Right lobe of liver (tissue), 6 donors: ENCODE data around the gene ZNF362. TPM values are rescaled to one million over a fixed set of nuclear protein-coding genes. Genes with fewer than 3 reads are reported as not detected.

ENCODE experiments used
- ATAC-seq, 4 donors: fragments of 200-7000 bp; cut with Tn5 transposase; one replicate each; pipeline ENCODE4 v1.9.1; 2020; ENCODE audit warnings: mild to moderate bottlenecking in 4 of 4, moderate library complexity in 4 of 4
- DNase-seq, 3 donors: peaks; one replicate each; pipeline ENCODE4 v3.0.0-alpha.2; 2020
- H3K27ac ChIP-seq, 3 donors: fragments of 200-600 bp; one replicate each; pipeline ENCODE4 v1.8.0; 2022
- H3K27me3 ChIP-seq, 2 donors: fragments of 200-600 bp; one replicate each; pipeline ENCODE4 v1.8.0; 2022
- H3K36me3 ChIP-seq, 4 donors: fragments of 200-600 bp; sonication (generic) in 1 of 4; one replicate each; pipeline versions ENCODE4 v1.5.1 to v1.8.0; 2017 to 2022; ENCODE audit warnings: control low read depth in 1 of 4
- H3K4me1 ChIP-seq, 4 donors: fragments of 200-600 bp; sonication (generic) in 1 of 4; one replicate each; pipeline versions ENCODE4 v1.5.1 to v1.8.0; 2017 to 2022; ENCODE audit warnings: control low read depth in 1 of 4
- H3K4me3 ChIP-seq, 3 donors: fragments of 200-600 bp; one replicate each; pipeline ENCODE4 v1.8.0; 2022
- H3K9me3 ChIP-seq, 4 donors: fragments of 200-600 bp; sonication (generic) in 1 of 4; one replicate each; pipeline versions ENCODE4 v1.5.1 to v1.8.0; 2017 to 2022; ENCODE audit warnings: control low read depth in 1 of 4
- POLR2A ChIP-seq: fragments of 450-650 bp; IDR thresholded peaks from one replicate; pipeline ENCODE4 v1.6.1; 2017; ENCODE audit warnings: antibody characterized with exemption, mild to moderate bottlenecking
- whole genome bisulfite sequencing: methylation state at CpG from one replicate; pipeline ENCODE4 v1.1.6; 2018; ENCODE audit warnings: low coverage, low lambda C conversion rate; ENCODE audit not compliant: insufficient coverage; ENCODE audit errors: missing lambda C conversion rate; 5-methylcytosine and 5-hydroxymethylcytosine counted together
- intact Hi-C, 2 donors: fragments of 100-400 bp; cut with DNase I; formaldehyde crosslinking; loops; one replicate each; pipeline versions ENCODE4 v1.11.2 to v1.14.1; 2022
- microRNA counts: library from miRNA; unstranded; fragments of <30 nt; microRNA quantifications from one replicate; lab custom pipeline; 2016
- microRNA-seq, 2 donors: library from miRNA; unstranded; fragments of <30 nt; microRNA quantifications; one replicate each; pipeline ENCODE4, GENCODE V29; 2019 to 2020
- small RNA-seq, 2 experiments: library from RNA; depleted of rRNA; stranded (forward); fragments of <200 nt; gene quantifications; one replicate each; pipeline ENCODE3, GENCODE V24; 2016
- total RNA-seq, 6 experiments: library from RNA; depleted of rRNA in 2 of 6; stranded (reverse); fragments of >200 nt in 2 of 6; fragmentation: NEBNext Ultra II Directional in 3 of 6; extraction: Animal tissue kit (Norgen Biotek cat#: 25700) in 3 of 6; gene quantifications; one replicate each; pipeline versions ENCODE4 v1.1.0 to v1.2.4, GENCODE V29; 2016 to 2023
- TF ChIP-seq, protein P1 (sequence below), 4 donors: fragments of 200-600 bp in 3 of 4; fragments of 450-650 bp in 1 of 4; IDR thresholded peaks; one replicate each; pipeline versions ENCODE4 v1.5.1 to v1.8.0; 2016 to 2022; ENCODE audit warnings: antibody characterized with exemption in 4 of 4, mild to moderate bottlenecking in 2 of 4
- donor health status: DM: no; HTN: yes; CAD: no.
- donor health status: DM: no; HTN: no; CAD: no.
- donor health status: DM: no; HTN: no; CAD: no.
- donor health status: DM: no; HTN: yes; CAD: no.
- donor health status: DM: no; HTN: yes; CAD: no.

ZNF362 gene
- total RNA-seq, 6 experiments from 2014 or later = 3.4 to 8.4 (median 7.0) TPM

DNA sequence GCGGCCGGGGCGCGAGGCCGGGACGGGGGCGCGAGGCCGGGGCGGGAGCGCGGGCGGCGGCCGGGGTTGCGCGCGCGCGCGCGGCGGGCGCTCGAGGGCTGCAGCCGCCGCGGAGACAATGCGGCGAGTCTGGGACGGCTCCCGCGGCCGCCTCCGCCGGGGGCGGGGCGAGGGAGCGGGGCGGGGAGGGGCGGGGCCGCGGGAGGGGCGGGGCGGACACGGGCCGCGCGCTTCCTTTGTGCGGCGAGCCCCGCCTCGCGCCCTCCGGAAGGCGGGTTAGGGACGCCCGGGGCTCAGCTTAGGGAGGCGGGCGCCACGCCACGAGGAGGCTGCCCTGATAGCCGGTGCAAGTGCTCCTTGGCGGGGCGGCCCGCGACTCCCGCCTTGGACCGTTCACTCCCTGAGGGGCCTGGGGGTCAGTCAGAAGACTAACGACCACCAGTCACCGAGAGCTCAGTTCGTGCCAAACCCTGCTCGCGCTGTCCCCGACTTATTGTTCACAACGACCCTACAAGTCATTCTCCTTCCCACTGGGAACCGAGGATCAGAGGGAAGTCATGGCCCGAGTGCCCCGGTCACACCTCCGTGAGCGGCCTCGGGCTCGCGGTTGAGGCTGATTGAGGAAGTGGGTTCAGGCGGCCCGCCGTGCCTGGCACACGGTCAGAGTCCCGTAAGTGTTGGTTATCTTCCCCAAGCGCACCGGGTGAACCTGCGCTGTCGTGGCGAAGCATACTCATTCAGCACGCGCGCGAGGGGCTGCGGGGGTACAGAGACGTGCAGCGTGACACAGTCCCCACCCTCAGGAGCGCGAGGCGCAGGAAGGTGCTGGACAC lies 93.7 kb downstream of the ZNF362 start:
- Histone ChIP-seq H3K27ac (peak overlapping the region; percentile 73 to 97 (median 85)), H3K4me3 (peak overlapping the region; percentile 61 to 90 (median 63)), H3K27me3 (no peaks in the 10 kb centered on the region), H3K4me1 (peaks cover 0 to 35% (median 4%) of the 10 kb centered on the region in 4 donors), H3K36me3 (no peaks in the 10 kb centered on the region), H3K9me3 (no peaks in the 10 kb centered on the region)
- intact Hi-C loops = no loop called here
- DNase-seq (peak; percentile 92 to 93 (median 93)), ATAC-seq (peak; percentile 75 to 88 (median 82))
- WGBS = 0% methylated on average over 25 of the region's 104 CpGs
- peak; percentile 86 for TF ChIP-seq POLR2A
- TF ChIP-seq, protein P1, sequence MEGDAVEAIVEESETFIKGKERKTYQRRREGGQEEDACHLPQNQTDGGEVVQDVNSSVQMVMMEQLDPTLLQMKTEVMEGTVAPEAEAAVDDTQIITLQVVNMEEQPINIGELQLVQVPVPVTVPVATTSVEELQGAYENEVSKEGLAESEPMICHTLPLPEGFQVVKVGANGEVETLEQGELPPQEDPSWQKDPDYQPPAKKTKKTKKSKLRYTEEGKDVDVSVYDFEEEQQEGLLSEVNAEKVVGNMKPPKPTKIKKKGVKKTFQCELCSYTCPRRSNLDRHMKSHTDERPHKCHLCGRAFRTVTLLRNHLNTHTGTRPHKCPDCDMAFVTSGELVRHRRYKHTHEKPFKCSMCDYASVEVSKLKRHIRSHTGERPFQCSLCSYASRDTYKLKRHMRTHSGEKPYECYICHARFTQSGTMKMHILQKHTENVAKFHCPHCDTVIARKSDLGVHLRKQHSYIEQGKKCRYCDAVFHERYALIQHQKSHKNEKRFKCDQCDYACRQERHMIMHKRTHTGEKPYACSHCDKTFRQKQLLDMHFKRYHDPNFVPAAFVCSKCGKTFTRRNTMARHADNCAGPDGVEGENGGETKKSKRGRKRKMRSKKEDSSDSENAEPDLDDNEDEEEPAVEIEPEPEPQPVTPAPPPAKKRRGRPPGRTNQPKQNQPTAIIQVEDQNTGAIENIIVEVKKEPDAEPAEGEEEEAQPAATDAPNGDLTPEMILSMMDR (IDR thresholded peaks at IDR 0.05) = no peak

MicroRNA genes within 50 kb of the gene (microRNA counts, 767-probe panel; counts per million panel counts)
- 237 counts per million for microRNA hsa-miR-3605-5p (lab: Ali Mortazavi, UCI)

Small RNA genes lying within 50 kb of the gene (microRNA-seq; reads per million reads assigned to microRNA genes)
- gene MIR3605 = 40.5 to 58.0 reads per million in 2 donors

Small RNA genes lying within 50 kb of the gene (small RNA-seq; reads per million reads assigned to genes)
- 0 reads per million in 2 experiments for gene RN7SKP16

Other genes with a start within 250 kb of the ZNF362 start
- 100 to 1,000 TPM; 119 to 301 (median 130) TPM for gene AK2, start 219.6 kb upstream of the ZNF362 start, total RNA-seq
- gene AZIN2, start 175.3 kb upstream of the ZNF362 start, total RNA-seq = 1 to 10 TPM in 2 of 6 experiments, under 1 TPM in 4; 0.62 to 1.2 (median 0.85) TPM
- 1 to 10 TPM; 1.1 to 2.4 (median 1.7) TPM for gene TRIM62, start 74.4 kb upstream of the ZNF362 start, total RNA-seq
- not detected for gene A3GALT2, start 64.6 kb downstream of the ZNF362 start, total RNA-seq
- gene PHC2, start 174.6 kb downstream of the ZNF362 start, total RNA-seq = 10 to 100 TPM; 49.3 to 86.5 (median 66.8) TPM
- gene ZSCAN20, start 216.2 kb downstream of the ZNF362 start, total RNA-seq = 1 to 10 TPM in 4 of 6 experiments, under 1 TPM in 2; 0.81 to 2.7 (median 1.4) TPM